ENCODE data around the gene FAM124B.

Gene FAM124B

GRCh38 chr2:224401641-224402342 lies at the start of gene FAM124B:
Gene FAM124B, minus strand, starts transcription at chr2:224402107. Its CDS starts 339 bp downstream, at chr2:224401768.
- FAIRE-seq, result no peak

GRCh38 chr2:224449212-224450147 lies 47.6 kb upstream of the FAM124B start:
- no peak for FAIRE-seq

GRCh38 chr2:224448236-224448635 lies 46.3 kb upstream of the FAM124B start:
- FAIRE-seq, result no peak

- FAIRE-seq, result no peak
These were observed 42.9 kb upstream of the FAM124B start for GRCh38 chr2:224444783-224445182.

- no peak for FAIRE-seq
These were observed 42.1 kb upstream of the FAM124B start for GRCh38 chr2:224444021-224444420.

- FAIRE-seq, result no peak
These were observed 40.4 kb upstream of the FAM124B start for GRCh38 chr2:224442071-224442967.

GRCh38 chr2:224440988-224441387 lies 39.1 kb upstream of the FAM124B start:
- FAIRE-seq, result no peak

GRCh38 chr2:224438726-224439125 lies 36.8 kb upstream of the FAM124B start:
- no peak for FAIRE-seq

GRCh38 chr2:224436634-224437033 lies 34.7 kb upstream of the FAM124B start:
- no peak for FAIRE-seq

- FAIRE-seq, result no peak
These were observed 32.7 kb upstream of the FAM124B start for GRCh38 chr2:224434618-224435017.

- FAIRE-seq, result no peak
These were observed 31.5 kb upstream of the FAM124B start for GRCh38 chr2:224433442-224433841.

GRCh38 chr2:224432003-224432579 lies 30.2 kb upstream of the FAM124B start:
- no peak for FAIRE-seq

GRCh38 chr2:224429441-224429810 lies 27.5 kb upstream of the FAM124B start:
- no peak for FAIRE-seq

GRCh38 chr2:224428787-224429440 lies 27.0 kb upstream of the FAM124B start:
- no peak for FAIRE-seq

GRCh38 chr2:224427471-224427870 lies 25.6 kb upstream of the FAM124B start:
- no peak for FAIRE-seq

GRCh38 chr2:224426656-224427055 lies 24.7 kb upstream of the FAM124B start:
- FAIRE-seq, result no peak

- no peak for FAIRE-seq
These were observed 19.2 kb upstream of the FAM124B start for GRCh38 chr2:224421065-224421464.

GRCh38 chr2:224417947-224418346 lies 16.0 kb upstream of the FAM124B start:
- FAIRE-seq, result no peak

- FAIRE-seq, result no peak
These were observed 15.4 kb upstream of the FAM124B start for GRCh38 chr2:224417361-224417729.

GRCh38 chr2:224416656-224417360 lies 14.9 kb upstream of the FAM124B start:
- FAIRE-seq, result no peak

- FAIRE-seq, result no peak
These were observed 11.5 kb upstream of the FAM124B start for GRCh38 chr2:224413381-224413780.

Data from islet of Langerhans (tissue), 1 donor.